ENCODE results near the gene MYO3B. TPM values are rescaled to one million over a fixed set of nuclear protein-coding genes. Genes with fewer than 3 reads are reported as not detected.

Gene MYO3B
- total RNA-seq, 1 donor: 0.09 TPM

DNA sequence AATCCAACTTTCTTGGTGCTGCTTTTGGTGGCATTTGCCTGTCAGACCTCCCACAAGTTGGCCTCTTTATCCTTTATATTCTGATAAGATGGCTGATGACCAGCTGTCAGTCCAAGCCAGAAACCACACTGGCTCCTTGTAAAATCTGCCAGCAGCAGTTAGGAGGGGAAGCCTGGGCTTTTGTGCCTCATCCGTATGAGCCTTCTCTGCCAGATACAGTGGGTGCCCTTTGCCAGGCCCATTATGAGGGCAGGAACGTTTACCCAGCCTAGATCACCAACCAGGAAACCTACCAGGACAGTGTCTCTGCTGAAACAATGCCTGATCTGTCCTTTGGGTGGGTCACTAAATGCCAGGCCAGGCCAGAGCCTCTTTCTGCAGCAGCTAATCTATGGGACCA lies 334.3 kb downstream of the MYO3B start:
- H3K4me3 ChIP-seq (ENCODE audit: low read depth, low read length): no peak overlapping the region
- DNase-seq (ENCODE audit: low read depth): no peak
- TF ChIP-seq CTCF (IDR thresholded peaks at IDR 0.05; ENCODE audit: insufficient read depth, low read length): no peak

DNA sequence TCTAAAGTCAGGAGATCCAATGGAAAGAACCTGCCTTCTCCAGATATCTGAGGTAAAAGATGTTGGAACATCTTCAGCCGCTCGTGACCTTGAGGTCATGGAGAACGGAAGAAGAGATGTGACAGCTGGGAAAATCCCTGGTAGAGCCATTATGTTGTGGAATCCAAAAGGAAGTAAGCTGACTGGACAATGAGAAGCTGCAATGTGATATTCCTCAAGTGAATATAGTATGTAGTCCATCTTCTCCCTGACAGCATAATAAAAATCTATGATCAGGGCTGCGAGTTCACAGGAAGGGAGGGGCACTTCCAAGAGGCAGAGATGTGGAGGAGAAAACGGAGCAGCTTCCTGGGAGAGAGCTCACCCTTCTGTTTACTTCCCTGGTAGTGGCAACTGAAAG lies 336.2 kb downstream of the MYO3B start:
- no peak for TF ChIP-seq CTCF (IDR thresholded peaks at IDR 0.05; ENCODE audit: insufficient read depth, low read length)
- H3K4me3 ChIP-seq (ENCODE audit: low read depth, low read length): no peak overlapping the region
- DNase-seq (ENCODE audit: low read depth): no peak

DNA sequence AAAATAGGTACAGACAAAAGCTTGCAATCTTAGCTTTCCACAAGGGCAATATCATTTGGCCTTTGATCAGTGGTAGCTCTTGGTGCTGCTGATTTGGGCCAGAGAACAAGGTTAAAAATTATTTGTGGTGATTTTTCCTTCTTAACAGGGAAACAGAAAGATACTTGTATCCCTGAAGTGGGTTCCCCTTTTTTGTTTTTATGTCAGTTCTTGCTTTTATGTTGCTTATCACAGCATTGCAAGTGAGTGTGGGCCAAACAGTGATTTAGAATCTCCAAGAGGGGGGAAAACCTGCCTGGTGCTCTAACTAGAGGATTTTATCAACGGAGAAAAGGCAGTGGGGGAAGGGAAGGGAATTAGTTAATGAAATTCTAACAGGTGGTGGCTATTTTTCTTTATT lies 339.6 kb downstream of the MYO3B start:
- no peak for TF ChIP-seq CTCF (IDR thresholded peaks at IDR 0.05; ENCODE audit: insufficient read depth, low read length)
- no peak overlapping the region for H3K4me3 ChIP-seq (ENCODE audit: low read depth, low read length)
- no peak for DNase-seq (ENCODE audit: low read depth)

DNA sequence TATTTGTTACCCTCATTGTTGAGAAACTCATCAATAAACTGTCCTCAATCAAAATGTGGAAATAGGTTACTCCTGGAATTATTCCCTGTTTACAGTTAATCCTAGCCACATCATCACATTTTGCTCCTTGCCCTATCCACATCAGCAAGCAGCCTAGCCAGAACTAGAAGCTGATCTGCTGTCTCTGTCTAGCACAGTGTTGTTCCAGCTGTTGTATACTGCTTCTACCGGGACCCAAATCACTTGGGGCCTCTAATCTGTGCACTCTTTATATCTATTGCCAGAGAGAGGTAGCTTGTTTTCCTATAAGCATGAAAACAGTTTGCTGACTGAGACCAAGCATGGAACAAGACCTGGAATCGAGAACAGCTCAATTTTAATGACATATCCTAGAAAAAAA lies 341.0 kb downstream of the MYO3B start:
- DNase-seq (ENCODE audit: low read depth): no peak
- TF ChIP-seq CTCF (IDR thresholded peaks at IDR 0.05; ENCODE audit: insufficient read depth, low read length): no peak
- no peak overlapping the region for H3K4me3 ChIP-seq (ENCODE audit: low read depth, low read length)

DNA sequence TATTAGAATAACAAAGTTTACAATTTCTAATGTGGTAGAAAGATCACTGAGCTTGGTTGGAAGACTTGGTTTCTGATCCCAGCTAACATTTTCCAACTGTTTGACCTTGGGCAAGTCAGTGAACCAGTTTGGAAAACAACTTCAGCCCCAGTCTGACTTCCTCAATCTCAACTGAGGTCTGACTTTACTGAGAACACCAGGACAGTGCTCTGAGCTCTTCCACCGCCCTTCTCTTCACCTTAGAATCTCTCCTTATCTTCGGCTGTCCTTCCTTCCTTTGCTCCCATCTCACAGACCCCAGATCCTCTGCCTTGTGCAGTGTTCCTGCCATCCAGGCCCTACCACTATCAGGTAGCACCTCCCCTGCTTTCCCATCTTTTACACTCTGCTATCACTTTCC lies 343.4 kb downstream of the MYO3B start:
- no peak for TF ChIP-seq CTCF (IDR thresholded peaks at IDR 0.05; ENCODE audit: insufficient read depth, low read length)
- no peak for DNase-seq (ENCODE audit: low read depth)
- H3K4me3 ChIP-seq (ENCODE audit: low read depth, low read length): no peak overlapping the region

GRCh38 chr2:170523506-170523905 lies 345.6 kb downstream of the MYO3B start:
- no peak for DNase-seq (ENCODE audit: low read depth)
- no peak overlapping the region for H3K4me3 ChIP-seq (ENCODE audit: low read depth, low read length)
- TF ChIP-seq CTCF (IDR thresholded peaks at IDR 0.05; ENCODE audit: insufficient read depth, low read length): no peak

GRCh38 chr2:170524828-170525565 lies 347.1 kb downstream of the MYO3B start:
- H3K4me3 ChIP-seq (ENCODE audit: low read depth, low read length): no peak overlapping the region
- peak; percentile 2 for DNase-seq (ENCODE audit: low read depth)
- no peak for TF ChIP-seq CTCF (IDR thresholded peaks at IDR 0.05; ENCODE audit: insufficient read depth, low read length)

All from fibroblast of the aortic adventitia (primary cell).